Measurements from ENCODE around the gene ZDHHC9. TPM values are rescaled to one million over a fixed set of nuclear protein-coding genes. Genes with fewer than 3 reads are reported as not detected.

Gene ZDHHC9
- total and polyA plus RNA-seq, 9 of the 15 experiments (the other 6 are each of a cell fraction or from before 2014, with no cell fraction given), result 6.8 to 22.4 (median 9.1) TPM

- TF ChIP-seq ZBTB5 (IDR thresholded peaks at IDR 0.05) (no peak), MCM2 (IDR thresholded peaks at IDR 0.05; ENCODE audit: low read depth) (no peak), MLX (CRISPR knock-in tag; conservative IDR thresholded peaks at IDR 0.05) (no peak), ZKSCAN8 (CRISPR knock-in tag; IDR thresholded peaks at IDR 0.05) (no peak), NR0B1 (IDR thresholded peaks at IDR 0.05; ENCODE audit: partially characterized antibody) (no peak), ZNF3 (CRISPR knock-in tag; IDR thresholded peaks at IDR 0.05) (no peak)
Observed at GRCh38 chrX:129795584-129795983, 48.1 kb downstream of the ZDHHC9 start (continued).

Data from K562 (cell line).